Measurements from ENCODE around the gene PDZD2.

PDZD2 gene

DNA sequence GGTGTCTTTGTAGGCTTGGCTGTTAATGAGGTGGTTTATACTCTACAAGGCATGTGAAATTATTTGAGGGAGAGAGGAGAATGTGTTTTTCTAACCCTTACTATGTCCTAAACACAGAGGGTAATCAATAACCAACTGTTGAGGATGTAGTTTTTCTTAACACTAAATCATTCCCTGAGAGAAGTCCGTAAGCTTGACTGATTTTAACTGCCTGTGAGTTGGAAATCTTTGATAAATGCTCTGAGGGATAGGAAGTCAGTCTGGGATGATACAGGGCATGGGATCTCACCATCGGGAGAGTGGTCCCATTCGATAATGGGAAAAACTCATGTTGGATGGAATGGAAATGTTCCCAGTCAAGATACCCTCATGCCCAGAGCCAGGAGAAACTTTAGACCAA lies 249.6 kb downstream of the PDZD2 start:
- DNase-seq: no peak

DNA sequence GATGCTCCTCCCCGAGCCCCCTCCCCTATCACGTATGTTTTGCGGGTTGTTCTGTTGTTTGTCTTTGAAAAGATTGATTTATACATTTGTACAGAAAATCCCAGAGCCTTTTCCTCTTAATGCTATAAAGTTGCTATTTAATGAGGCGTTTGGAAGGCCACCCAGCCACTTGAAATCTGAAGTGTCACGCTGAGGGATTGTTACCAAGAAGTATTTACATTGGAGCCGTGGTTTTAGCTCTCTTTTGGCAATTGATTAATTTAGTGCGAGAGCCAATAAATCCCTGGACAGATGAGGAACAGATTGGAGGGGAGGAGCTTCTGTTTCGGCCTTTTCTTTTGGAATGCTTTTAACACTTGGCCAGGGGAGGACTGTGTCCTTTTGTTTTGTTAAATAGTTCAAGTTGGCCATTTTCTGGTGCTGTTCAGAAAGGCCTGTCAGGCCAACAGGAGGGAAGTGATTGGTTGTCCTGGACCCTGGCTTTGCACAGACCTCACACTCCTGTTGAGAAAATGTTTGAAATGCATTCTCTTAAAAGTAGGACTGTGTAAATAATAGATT lies 250.2 kb downstream of the PDZD2 start:
- DNase-seq: no peak

DNA sequence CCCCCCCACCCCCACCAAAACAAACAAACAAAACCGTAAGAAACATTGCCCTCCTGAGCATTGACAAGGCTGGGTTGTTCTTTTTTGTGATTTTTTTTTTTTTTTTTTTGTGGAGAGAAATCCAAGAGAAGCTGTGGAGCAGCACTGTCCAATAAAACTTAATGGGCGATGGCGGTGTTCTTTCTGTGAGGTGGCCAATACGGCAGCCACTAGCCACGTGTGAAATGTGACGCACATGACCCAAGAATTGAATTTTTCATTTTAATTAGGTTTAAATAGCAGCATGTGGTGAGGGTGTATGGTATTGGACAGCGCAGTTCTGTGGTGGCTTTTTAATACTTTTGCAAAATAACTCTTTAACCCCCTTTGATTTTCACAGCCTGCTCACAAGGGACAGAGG lies 251.1 kb downstream of the PDZD2 start:
- DNase-seq: no peak

DNA sequence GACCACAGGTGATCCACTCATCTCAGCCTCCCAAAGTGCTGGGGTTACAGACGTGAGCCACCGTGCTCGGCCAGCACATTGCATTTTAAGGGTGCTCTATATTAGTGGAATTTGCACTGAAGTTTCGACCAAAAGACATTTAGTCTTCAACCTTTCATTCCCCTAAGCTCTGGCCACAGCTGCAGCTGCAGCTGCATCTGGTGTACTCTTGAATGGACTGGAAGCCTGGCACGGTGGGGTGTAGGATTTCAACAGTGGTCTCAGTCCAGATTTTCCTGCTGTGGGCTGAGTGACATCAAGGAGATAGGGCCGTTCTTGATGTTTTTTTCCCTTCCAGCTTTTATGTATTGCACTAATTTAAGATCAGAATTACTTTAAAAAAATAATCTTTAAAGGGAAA lies 255.2 kb downstream of the PDZD2 start:
- DNase-seq: no peak

DNA sequence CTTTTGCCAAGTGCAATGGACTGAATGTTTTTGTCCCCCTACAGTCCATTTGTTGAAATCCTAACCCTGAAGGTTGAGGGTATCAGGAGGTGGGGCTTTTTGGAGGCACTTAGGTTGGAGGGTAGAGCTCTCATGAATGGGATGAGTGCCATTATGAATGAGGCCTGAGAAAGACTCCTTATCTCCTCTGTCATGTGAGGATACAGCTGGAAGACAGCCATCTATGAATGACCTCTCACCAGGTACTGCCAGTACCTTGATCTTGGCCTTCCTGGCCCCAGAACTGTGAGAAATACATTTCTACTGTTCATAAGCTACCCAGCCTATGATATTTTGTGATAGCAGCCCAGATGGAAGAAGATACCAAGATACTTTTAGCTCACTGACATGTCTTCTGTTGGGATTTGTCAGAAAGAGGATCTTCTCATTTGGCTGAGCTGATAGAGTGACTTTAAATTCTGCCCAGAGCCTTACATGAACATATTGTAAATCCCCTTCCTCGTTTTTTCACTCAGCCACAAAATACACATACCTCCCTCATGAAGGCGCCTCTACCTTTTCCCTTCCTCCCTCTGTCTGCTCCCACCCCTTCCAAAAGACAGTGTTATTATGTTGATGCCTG lies 256.4 kb downstream of the PDZD2 start:
- no peak for DNase-seq

DNA sequence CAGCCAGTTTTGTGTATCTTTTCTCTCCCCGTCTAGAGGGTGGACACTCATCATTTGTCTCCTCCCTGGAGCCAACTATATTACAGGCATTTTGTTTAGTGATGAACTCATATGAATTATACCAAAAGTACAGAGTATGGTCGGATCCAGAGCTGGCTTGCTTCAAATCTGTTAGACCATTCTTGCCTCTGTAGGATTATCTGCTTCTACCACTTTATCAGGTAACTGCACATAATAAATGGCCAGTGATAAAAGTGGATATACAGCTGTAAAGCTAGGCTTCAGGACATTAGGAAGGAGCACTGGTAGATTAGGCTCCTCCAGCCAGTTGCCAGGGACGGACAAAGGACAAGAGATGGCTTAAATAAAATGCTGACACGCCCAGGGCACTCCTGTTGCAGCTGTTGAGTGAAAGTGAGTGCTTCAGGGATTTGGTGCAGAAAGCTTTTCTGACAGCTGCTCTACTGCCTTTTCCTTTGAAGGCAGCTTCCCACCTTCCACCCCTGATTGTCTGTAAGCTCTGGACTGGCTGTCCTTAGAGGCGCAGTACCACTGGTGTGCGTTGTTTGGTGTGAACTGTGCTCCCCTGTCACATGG lies 259.2 kb downstream of the PDZD2 start:
- DNase-seq: no peak

DNA sequence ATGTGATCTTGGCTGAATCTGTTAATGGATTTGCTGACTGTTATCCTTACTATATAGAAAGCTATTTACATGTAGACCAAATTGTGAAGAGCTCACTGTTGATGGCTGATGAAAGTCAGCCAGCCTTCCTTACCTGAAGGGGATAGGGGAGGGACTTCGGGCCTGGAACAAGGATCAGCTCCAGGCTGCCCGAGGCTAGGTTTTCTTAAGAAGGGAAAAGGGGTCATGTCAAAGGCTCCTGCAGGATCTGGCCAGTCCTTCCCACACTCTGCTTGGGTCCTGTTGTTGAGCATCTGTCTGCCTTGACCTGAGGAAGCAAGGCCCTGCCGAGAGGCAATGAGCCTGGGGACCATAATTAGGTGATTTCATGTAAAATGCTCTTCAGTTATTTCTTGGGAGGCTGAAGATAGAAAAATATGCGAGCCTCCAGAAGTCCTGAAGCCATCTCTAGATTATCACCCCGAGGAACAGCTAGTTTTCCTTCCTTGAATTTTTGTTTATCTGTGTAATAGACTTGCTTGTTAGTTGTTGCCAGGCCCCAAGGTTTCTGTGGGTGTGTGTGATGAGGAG lies 261.4 kb downstream of the PDZD2 start:
- DNase-seq: no peak

DNA sequence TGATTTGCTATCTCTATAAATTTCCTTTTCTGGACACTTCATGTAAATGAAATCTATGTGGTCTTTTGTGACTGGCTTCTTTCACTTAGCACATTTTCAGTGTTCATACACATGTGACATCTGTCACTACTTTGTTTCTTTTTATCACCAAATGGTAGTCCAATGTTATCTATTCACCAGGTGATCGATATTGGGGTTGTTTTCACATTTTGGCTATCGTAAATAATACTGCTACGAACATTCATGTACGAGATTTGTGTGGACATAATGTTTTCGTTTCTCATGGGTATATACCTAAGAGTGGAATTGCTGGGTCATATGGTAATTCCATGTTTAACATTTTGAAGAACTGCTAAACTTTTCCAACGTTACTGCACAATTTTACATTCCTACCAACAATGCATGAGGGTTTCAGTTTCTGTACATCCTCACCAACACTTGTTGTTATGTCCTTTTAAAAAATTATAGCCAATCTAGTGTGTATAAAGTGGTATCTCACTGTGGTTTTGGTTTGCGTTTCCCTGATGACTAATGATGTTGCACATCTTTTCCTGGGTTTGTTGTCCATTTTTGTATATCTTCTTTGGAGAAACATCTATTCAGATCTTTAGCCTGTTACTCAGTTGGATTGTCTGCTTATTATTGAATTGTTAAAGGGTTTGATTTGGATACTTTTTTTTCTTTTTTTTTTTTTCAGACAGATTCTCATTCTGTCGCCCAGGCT lies 263.0 kb downstream of the PDZD2 start:
- no peak for DNase-seq

DNA sequence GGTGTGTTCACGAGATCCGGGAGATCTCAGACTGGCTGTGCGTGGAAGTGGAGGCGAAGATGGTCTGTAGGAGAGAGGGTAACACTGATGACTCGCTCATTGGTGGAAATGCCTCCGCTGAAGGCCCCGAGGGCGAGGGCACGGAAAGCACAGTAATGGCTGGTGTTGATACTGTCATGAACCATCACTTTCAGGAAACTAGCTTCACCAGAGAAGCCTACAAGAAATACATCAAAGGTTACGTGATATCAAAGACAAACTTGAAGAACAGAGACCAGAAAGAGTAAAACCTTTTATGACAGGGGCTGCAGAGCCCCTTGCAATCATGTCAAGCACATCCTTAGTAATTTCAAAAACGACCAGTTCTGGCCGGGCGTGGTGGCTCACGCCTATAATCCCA lies 269.5 kb downstream of the PDZD2 start:
- no peak for DNase-seq

DNA sequence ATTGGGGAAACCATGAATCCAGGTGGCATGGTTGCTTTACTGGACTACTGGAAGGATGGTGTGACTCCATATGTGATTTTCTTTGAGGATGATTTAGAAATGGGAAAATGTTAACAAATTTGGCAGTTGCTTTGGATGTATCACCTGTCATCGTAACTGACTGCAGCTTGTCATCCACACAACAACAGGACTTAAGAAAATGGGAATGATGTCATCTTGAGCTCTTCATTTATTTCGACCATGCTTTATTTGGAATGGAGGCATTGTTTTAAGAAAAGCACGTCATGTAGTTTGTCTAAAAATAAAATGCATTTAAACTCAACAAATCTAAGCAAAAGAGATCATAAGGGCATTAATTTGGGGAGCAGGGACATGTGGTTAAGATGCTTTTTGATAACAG lies 270.1 kb downstream of the PDZD2 start:
- no peak for DNase-seq

DNA sequence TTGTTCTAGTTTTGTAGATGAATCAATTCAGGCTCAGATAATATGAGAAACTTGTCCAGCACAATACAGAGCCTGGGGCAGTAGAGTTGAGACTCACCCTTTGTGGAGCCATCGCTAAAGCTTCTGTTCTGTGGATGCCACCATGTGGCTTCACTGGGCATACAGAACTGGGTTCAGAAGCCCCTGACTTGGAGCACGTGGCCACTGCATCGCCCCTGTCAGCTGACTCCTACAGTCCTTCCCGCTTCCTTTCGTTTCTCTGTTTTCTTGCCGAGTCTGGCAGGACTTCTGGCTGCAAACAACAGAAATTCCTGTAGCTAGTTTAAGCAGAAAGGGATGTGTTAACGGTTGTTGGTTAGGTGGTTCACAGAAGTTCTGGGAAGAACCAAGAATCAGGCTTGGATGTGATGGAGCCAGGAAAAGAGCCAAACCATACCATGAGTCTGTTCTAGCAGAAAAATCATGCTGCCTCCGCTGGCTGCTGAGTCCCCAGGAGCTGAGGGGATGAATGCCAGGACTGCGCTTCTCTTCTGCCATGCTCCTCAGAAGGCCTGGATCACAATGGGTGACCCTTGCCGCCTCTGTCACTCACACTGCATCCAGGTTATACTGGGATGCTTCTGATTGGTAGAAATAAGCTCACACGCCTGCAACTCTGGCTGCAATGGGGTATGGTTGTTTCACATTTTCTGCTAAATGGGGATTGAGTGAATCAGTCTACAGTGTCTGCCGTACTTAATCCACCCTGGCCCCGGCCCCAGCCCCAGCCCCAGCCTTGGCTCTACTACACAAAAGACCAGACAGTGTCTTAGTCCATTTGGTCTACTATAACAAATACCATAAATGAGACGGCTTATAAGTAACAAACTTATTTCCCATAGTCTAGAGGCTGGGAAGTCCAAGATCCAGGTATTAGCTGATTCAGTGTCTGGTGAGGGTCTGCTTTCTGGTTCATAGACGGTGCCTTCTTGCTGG lies 272.6 kb downstream of the PDZD2 start:
- DNase-seq: no peak

DNA sequence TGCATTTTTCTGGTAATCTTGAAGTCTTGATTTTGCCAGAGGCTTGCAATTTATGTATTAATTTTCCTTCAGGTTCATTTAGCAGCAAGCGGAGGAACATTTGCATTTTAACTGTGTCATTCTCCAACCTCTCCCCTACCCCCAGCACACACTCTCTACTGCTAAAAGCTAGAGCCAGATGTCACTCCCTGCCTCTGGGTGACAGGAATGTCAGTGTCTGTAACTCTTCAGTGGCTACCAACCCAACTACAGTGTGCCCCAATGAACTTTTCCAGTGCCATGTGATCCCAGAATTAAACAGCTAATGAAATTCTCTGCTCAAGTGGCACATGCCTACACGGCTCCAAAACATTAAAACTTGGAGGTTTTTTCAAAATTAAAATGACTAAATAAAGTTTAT lies 274.9 kb downstream of the PDZD2 start:
- DNase-seq: no peak

DNA sequence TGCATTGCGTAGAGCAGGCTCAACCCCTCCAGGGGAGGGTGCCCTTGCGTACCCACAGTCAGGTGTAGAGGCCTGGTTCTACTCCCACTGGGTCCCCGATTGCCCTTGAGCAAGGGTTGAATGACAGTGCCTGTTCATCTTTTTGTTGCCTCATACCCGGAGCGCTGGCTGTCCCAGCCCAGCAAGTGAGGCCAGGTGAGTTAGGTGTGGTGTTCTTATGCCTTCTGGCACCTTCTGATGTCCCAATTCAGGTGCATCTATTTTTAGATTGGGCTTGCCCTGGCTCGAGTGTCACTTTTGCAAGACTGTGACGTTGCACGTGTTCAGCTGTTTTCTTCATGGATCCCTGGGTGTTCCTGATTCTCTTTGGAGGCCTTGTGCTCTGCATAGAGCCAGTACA lies 277.4 kb downstream of the PDZD2 start:
- DNase-seq: no peak

DNA sequence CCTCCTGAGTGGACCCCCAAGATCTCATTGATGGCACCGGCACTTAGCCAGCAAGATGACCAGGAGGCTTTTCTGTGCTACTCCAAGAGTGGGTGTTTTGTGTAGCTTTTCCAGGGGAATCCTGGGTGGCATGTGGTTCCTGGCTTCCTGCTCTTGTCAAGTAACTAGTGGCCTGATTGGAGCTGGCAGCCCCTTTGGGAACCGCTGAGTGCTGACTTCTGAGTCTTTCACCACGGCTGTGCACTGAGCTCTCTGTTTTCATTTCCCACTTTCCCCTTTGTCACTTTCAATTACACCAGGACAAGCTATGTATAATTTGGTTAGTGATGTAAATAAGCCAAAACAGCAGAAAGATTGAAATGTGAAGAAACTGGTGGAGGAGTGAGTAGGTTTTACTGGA lies 279.8 kb downstream of the PDZD2 start:
- DNase-seq: no peak

DNA sequence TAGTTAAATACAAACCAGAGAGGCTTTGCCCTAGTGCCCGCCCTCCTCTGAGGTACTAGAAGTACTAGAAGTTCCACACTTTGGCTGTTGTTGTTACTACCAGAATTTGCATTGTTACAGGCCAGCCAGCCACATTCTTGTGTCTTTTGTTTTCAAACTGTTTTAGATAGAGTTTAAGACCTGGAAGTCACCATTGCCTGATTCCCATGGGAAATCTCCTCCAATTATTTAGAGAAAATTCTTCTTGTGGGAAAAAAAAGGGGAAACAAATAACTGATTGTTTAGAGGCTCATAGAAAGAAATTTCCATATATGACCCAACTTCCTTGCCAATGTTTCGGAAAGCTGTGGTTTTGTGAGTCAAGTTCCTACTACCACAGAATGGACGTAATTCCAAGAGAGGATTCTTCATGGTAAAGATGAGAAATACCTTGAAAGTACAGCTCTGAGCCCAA lies 282.9 kb downstream of the PDZD2 start:
- DNase-seq: no peak

DNA sequence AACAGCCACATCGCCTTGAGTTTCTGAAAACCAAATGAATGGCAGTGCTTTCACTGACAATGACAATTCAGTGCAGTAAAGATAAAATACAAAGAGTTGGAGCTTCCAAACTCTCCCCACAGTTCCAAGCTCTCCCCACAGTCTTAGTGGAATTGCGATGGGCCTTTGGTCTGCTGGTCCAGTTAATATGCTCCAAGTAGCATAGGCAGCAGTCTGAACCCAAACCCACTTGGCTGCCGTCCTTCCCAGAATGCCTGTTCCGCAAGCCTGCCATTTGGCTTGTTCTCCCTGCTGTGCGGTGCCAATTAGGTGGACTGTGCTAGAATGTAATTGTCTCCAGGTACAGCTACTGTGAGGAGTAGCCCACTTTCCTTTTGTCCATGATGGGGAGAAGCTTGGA lies 285.1 kb downstream of the PDZD2 start:
- no peak for DNase-seq

DNA sequence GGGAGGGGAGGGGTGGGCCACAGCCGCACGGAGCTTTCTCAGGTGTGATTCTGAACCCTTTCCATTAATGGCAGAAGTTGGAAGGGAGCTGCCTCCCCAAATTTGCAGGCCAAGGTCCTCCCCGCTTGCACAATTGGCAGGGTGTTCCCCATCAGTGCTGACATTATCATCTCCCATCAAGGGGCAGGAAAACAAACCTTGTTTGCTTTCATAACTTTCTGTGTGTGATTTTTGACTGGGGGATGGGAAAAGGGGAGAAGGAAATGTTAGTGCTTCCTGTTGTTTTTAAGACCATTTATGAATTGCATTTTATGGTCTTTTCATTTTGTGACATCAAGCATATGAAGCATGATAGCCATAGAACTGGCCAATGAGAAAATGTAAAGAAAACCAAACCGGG lies 292.9 kb downstream of the PDZD2 start:
- no peak for DNase-seq

DNA sequence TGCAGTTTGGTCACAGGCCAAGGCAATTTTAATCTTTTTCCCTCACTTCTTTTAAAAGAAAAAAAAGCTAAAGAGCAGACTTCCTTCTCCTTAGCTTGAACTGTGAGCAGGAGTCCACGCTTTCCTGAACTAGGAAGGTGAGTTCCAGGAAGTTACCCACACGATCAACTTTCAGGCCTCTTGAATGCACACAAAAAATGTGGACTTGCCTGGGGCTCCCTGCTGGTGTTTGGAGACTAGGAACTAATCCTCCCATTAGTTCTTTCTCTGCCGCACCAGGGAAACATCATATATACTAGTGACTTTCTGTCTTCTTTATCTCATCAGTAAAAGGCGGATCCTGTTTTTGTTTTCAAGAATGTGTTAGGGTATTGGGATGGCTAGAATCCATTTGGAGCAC lies 295.2 kb downstream of the PDZD2 start:
- DNase-seq: no peak

DNA sequence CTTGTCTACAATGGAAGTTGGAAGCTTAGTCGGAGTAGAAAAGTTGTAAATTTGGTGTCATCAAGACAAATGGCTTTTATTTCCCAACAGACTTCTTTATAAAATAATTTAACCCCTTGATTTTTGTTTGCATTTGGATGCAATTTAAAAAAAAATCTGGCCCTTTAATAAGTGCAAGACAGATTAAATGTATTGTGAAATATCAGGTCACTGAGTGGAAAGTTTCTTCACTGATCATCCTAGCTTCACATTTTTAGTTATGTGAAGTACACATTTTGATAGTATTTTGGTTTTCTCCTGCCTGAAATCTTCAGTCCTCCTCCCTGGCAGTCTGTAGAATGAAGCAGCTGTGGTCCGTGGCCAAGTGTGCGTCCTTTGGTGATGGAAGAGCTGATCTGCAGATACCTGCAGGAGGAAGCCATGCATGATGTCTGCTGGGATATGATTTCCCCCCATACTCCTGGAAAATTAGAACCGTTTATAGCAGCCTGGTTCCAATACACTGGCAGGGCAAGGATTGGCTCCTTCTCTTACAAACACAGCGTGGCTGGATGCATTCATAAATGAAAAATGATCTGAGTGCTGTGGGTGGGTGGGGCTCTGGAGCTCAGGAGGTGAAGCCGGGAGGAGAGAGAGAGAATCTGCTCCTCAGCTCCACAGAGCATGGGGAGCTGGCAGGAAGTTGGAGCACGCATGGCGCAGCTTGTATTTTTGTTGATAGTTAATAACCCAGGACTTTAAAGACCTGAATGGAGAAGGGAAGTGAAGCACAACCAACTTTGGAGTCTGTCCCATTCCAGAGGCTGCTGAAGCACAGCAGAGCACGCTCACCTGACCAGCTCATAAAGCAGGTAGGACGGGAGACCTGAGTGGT lies 296.8 kb downstream of the PDZD2 start:
- no peak for DNase-seq

DNA sequence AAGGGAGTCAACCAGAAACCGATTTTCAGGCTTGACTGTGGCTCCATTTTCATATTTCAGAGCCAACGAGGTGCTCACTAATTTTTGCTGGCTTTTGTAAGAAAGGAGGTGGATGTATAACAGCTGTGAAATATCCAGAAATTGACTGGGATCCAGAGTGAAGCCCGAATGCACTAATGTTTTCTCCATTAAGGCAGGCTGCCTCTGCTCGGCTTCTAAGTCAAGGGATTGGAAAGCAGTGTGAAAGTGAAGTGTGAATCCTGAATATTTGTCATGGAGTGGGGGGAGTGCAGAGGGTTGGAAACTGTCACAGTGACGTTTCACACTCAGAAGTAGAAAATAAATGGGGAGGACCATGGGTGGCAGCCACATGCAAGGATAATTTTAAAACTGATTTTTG lies 297.8 kb downstream of the PDZD2 start:
- DNase-seq: no peak

DNA sequence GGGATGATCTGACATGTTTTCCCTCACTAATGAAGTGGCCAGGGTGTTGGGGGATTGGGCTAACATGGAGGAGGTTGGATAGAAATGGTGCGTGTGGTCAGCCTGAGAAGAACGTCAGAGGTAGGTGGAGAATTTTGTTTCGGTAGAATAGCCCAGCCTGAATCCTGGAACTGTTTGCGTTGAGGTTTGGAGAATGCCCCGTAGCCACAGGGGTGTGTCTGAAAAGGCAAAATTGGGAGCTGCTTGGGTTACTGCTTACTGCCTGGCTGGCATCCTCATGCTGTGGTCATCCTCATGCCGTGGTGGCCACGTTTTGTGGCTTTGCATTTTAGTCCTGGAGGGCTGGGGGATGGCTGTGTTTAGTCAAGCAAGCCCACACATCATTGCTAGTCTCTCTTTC lies 298.3 kb downstream of the PDZD2 start:
- no peak for DNase-seq

DNA sequence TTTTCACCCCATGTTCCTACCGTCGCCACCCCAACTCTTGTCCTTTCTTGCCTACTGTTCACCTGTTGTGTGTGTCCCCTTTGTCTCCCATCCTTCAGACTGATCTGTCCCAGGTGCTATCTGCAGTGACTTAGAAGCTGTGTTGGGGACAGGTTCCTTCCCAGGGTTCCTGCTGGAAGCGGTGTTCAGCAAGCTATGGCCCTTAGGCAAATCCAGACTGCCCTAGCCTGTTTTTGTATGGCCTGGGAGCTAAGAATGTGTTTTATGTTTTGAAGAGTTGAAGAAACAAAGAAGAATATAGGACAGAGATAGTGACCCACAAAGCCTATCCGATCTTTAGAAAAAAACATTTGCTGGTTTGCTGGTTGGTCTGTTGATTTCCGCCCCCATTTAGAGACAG lies 298.8 kb downstream of the PDZD2 start:
- no peak for DNase-seq
